Measurements from ENCODE around the gene RFX3. TPM values are rescaled to one million over a fixed set of nuclear protein-coding genes. Genes with fewer than 3 reads are reported as not detected.

Gene RFX3
- total RNA-seq, 4 donors from 2014 or later: 0.91 to 6.5 (median 3.3) TPM

GRCh38 chr9:3413984-3414383 lies 111.8 kb downstream of the RFX3 start:
- Histone ChIP-seq H3K27me3 (no peaks in the 10 kb centered on the region), H3K27ac (no peak overlapping the region), H3K4me1 (no peaks in the 10 kb centered on the region), H3K4me3 (no peak overlapping the region), H3K36me3 (no peaks in the 10 kb centered on the region), H3K9me3 (no peaks in the 10 kb centered on the region)
- TF ChIP-seq, protein P1, sequence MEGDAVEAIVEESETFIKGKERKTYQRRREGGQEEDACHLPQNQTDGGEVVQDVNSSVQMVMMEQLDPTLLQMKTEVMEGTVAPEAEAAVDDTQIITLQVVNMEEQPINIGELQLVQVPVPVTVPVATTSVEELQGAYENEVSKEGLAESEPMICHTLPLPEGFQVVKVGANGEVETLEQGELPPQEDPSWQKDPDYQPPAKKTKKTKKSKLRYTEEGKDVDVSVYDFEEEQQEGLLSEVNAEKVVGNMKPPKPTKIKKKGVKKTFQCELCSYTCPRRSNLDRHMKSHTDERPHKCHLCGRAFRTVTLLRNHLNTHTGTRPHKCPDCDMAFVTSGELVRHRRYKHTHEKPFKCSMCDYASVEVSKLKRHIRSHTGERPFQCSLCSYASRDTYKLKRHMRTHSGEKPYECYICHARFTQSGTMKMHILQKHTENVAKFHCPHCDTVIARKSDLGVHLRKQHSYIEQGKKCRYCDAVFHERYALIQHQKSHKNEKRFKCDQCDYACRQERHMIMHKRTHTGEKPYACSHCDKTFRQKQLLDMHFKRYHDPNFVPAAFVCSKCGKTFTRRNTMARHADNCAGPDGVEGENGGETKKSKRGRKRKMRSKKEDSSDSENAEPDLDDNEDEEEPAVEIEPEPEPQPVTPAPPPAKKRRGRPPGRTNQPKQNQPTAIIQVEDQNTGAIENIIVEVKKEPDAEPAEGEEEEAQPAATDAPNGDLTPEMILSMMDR (IDR thresholded peaks at IDR 0.05): no peak
- TF ChIP-seq POLR2A (IDR thresholded peaks at IDR 0.05): no peak
- no peak for DNase-seq
- intact Hi-C loops (cut with DNase I): no loop called here

- no peak for DNase-seq
- Histone ChIP-seq H3K36me3 (no peaks in the 10 kb centered on the region), H3K27ac (no peak overlapping the region), H3K4me3 (no peak overlapping the region), H3K4me1 (no peaks in the 10 kb centered on the region), H3K9me3 (no peaks in the 10 kb centered on the region), H3K27me3 (no peaks in the 10 kb centered on the region)
- 92 to 94% methylated on average over 4 of the region's 4 CpGs for WGBS, 2 donors
- intact Hi-C loops (cut with DNase I): no loop called here
- TF ChIP-seq, protein P1 (IDR thresholded peaks at IDR 0.05): no peak
- no peak for TF ChIP-seq POLR2A (IDR thresholded peaks at IDR 0.05)
These were observed 115.3 kb downstream of the RFX3 start for GRCh38 chr9:3410461-3410860.

DNA sequence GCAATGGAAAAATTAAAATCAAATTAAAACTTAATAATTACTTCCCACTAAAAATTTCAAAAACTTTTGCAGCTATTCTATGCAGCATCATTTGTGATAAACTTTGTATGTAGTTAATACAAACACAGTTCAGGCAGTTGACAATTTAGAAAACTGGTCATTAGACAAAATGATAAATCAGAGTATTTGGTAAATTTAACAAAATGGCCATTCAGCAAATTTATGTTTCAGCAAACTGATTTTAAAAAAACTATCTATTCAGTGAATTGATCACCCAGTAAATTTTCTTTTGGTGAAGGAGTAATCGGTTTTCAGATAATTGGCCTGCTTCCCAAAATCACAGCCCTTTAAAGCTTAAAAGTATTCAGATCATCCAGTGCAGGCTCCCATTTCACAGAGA lies 116.3 kb downstream of the RFX3 start:
- TF ChIP-seq, protein P1 (IDR thresholded peaks at IDR 0.05): no peak
- no peak for TF ChIP-seq POLR2A (IDR thresholded peaks at IDR 0.05)
- no peak for DNase-seq
- Histone ChIP-seq H3K36me3 (no peaks in the 10 kb centered on the region), H3K9me3 (no peaks in the 10 kb centered on the region), H3K4me3 (no peak overlapping the region), H3K27ac (no peak overlapping the region), H3K4me1 (no peaks in the 10 kb centered on the region), H3K27me3 (no peaks in the 10 kb centered on the region)
- 90 to 97% methylated on average over 1 of the region's 1 CpG for WGBS, 2 donors
- intact Hi-C loops (cut with DNase I): no loop called here

GRCh38 chr9:3403315-3403714 lies 122.5 kb downstream of the RFX3 start:
- no peaks in the 10 kb centered on the region for H3K36me3 ChIP-seq
- intact Hi-C loops (cut with DNase I): no loop called here
- WGBS, 2 donors: 46 to 66% methylated on average over 1 of the region's 1 CpG
- no peak overlapping the region for H3K4me3 ChIP-seq
- H3K9me3 ChIP-seq: no peaks in the 10 kb centered on the region
- no peaks in the 10 kb centered on the region for H3K27me3 ChIP-seq
- H3K4me1 ChIP-seq: peaks cover 0 to 7% (median 0%) of the 10 kb centered on the region in 3 donors
- TF ChIP-seq POLR2A (IDR thresholded peaks at IDR 0.05): no peak
- no peak overlapping the region for H3K27ac ChIP-seq
- DNase-seq: no peak

DNA sequence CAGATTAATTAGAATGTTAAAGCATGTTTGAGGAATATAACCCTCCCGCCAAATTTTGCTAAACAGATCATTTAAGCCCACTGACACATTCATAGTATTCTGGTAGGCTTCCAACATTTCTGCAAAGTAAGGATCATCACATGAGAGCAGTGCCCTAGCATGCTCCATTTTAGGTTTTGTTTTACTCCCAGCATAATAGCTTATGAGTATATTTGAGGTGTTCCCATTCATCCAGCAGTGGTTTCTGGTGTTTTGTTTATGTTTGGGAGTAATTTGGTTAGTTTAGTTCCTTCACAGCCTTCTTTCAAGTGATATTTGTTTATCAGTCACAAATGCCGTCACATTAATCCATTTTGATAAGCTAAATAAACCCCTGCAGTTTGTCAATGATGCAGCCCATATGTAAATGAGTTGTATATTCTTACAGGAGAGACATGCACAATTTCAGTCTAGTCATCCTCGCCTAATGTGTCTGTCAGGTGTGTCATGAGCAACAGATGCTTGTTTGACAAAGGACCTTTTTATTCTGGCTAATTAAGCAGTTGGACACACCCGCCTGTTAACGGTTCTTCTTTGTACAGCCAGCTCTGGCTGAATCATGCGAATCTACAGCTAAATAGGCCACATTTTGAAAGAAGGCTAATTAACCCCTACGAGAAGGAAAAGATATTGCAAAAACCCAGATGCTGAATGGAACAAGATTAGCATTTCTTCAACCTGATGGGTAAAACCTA lies 124.4 kb downstream of the RFX3 start:
- no peaks in the 10 kb centered on the region for H3K9me3 ChIP-seq
- peaks cover 0 to 7% (median 0%) of the 10 kb centered on the region in 3 donors for H3K4me1 ChIP-seq
- no peak overlapping the region for H3K4me3 ChIP-seq
- intact Hi-C loops (cut with DNase I): no loop called here
- no peak overlapping the region for H3K27ac ChIP-seq
- no peaks in the 10 kb centered on the region for H3K27me3 ChIP-seq
- TF ChIP-seq, protein P1 (IDR thresholded peaks at IDR 0.05): no peak
- no peak for TF ChIP-seq POLR2A (IDR thresholded peaks at IDR 0.05)
- 46 to 53% methylated on average over 7 of the region's 7 CpGs for WGBS, 2 donors
- no peaks in the 10 kb centered on the region for H3K36me3 ChIP-seq
- DNase-seq: no peak

Data from esophagus squamous epithelium (tissue), 5 donors.